Measurements from ENCODE around the gene TIAM2.
"Not testable (repeated sequence)": the region's sequence is repeated elsewhere in the genome, so short reads cannot be mapped to it uniquely, and the experiment has no call there.

TIAM2 gene

GRCh38 chr6:155263373-155264063 is 268.4 kb downstream of the TIAM2 start, which contains the start of gene CLDN20:
TSS of gene CLDN20 (plus strand) at chr6:155264013. CDS start at chr6:155275720, 11,707 bp downstream.
- Histone ChIP-seq H3K9me3 (ENCODE audit: control insufficient read depth, insufficient read depth, low read length) (no peaks in the 10 kb centered on the region), H3K9ac (ENCODE audit: low read depth, low read length) (no peak within 1 kb of the TSS), H3K27ac (ENCODE audit: low read depth, low read length) (peak within 1 kb of the TSS; percentile 79), H3K4me1 (ENCODE audit: control insufficient read depth, insufficient read depth, low read length) (peaks cover 41% of the 10 kb centered on the region), H3K27me3 (ENCODE audit: control insufficient read depth, insufficient read depth, low read length) (no peaks in the 10 kb centered on the region), H3K36me3 (ENCODE audit: control insufficient read depth, insufficient read depth, low read length) (peaks cover 32% of the 10 kb centered on the region), H3K4me3 (ENCODE audit: low read depth, low read length) (no peak within 1 kb of the TSS)

- H3K4me3 ChIP-seq (ENCODE audit: low read depth, low read length) = no peak overlapping the region
- no peaks in the 10 kb centered on the region for H3K9me3 ChIP-seq (ENCODE audit: control insufficient read depth, insufficient read depth, low read length)
- peaks cover 19% of the 10 kb centered on the region for H3K36me3 ChIP-seq (ENCODE audit: control insufficient read depth, insufficient read depth, low read length)
- no peaks in the 10 kb centered on the region for H3K27me3 ChIP-seq (ENCODE audit: control insufficient read depth, insufficient read depth, low read length)
- peak overlapping the region; percentile 79 for H3K27ac ChIP-seq (ENCODE audit: low read depth, low read length)
- H3K4me1 ChIP-seq (ENCODE audit: control insufficient read depth, insufficient read depth, low read length) = peaks cover 45% of the 10 kb centered on the region
- H3K9ac ChIP-seq (ENCODE audit: low read depth, low read length) = no peak overlapping the region
These were observed 269.7 kb downstream of the TIAM2 start for GRCh38 chr6:155264693-155265320.

- Histone ChIP-seq H3K4me3 (ENCODE audit: low read depth, low read length) (no peak overlapping the region), H3K27ac (ENCODE audit: low read depth, low read length) (no peak overlapping the region), H3K9ac (ENCODE audit: low read depth, low read length) (no peak overlapping the region), H3K9me3 (ENCODE audit: control insufficient read depth, insufficient read depth, low read length) (no peaks in the 10 kb centered on the region), H3K27me3 (ENCODE audit: control insufficient read depth, insufficient read depth, low read length) (no peaks in the 10 kb centered on the region), H3K36me3 (ENCODE audit: control insufficient read depth, insufficient read depth, low read length) (peaks cover 7% of the 10 kb centered on the region), H3K4me1 (ENCODE audit: control insufficient read depth, insufficient read depth, low read length) (peaks cover 50% of the 10 kb centered on the region)
These were observed 270.9 kb downstream of the TIAM2 start for GRCh38 chr6:155265843-155266535.

DNA sequence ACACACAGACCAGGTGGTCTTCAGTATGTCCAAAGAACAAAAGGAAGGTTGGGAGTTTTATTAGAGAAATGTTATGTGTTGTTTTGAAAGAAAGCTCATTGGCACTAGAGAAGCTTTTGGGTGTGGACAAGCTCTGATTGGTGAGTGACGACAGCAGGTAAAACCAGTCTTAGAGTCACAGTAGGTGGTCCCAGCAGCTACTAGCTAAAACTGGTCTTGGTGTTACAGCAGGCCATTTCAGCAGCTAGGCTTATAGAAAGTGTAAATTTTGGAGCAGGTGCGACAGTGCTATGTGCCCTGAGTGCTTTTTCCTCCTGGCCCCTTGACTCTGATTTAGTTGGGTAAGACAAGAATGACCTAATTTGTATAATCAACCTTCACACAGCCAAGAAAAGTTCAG is 272.3 kb downstream of the TIAM2 start:
- Histone ChIP-seq H3K27me3 (ENCODE audit: control insufficient read depth, insufficient read depth, low read length) (no peaks in the 10 kb centered on the region), H3K9me3 (ENCODE audit: control insufficient read depth, insufficient read depth, low read length) (no peaks in the 10 kb centered on the region), H3K36me3 (ENCODE audit: control insufficient read depth, insufficient read depth, low read length) (peaks cover 12% of the 10 kb centered on the region), H3K9ac (ENCODE audit: low read depth, low read length) (no peak overlapping the region), H3K4me1 (ENCODE audit: control insufficient read depth, insufficient read depth, low read length) (peaks cover 45% of the 10 kb centered on the region), H3K27ac (ENCODE audit: low read depth, low read length) (peak overlapping the region; percentile 66), H3K4me3 (ENCODE audit: low read depth, low read length) (no peak overlapping the region)

DNA sequence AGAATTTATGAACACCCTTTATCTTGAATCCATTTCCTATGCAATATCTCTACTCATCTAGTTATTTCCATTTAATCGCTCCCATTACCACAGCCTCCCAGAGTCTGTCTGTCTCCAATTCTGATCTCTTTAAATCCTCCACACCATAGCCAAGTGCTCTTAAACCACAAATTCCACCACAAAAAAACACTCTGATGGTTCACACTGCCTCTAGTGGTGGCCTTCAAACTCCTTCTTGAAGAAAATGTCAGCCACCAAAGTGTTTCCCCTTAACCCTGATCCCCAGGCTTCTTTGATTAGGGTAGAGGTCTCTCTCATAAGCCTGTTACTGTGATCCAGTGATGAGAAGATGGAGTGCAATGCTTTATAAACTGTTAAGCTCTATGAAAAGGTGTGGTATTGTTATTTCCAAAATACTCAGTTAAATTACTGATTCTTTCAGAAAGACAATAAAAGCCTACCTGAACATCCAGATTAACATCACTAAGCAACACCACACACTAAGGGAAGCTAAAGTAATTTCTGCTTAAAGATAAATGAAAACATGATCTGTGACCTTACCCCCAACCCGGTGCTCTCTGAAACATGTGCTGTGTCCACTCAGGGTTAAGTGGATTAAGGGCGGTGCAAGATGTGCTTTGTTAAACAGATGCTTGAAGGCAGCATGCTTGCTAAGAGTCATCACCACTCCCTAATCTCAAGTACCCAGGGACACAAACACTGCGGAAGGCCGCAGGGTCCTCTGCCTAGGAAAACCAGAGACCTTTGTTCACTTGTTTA is 273.2 kb downstream of the TIAM2 start:
- Histone ChIP-seq H3K27ac (ENCODE audit: low read depth, low read length) (peak overlapping the region; percentile 93), H3K4me3 (ENCODE audit: low read depth, low read length) (0 out of 2 replicates have a peak overlapping the region, but pooled peaks have one; percentile 24), H3K4me1 (ENCODE audit: control insufficient read depth, insufficient read depth, low read length) (peaks cover 51% of the 10 kb centered on the region), H3K36me3 (ENCODE audit: control insufficient read depth, insufficient read depth, low read length) (peaks cover 17% of the 10 kb centered on the region)
- not testable (repeated sequence) for H3K9me3 ChIP-seq (ENCODE audit: control insufficient read depth, insufficient read depth, low read length); H3K9ac ChIP-seq (ENCODE audit: low read depth, low read length); H3K27me3 ChIP-seq (ENCODE audit: control insufficient read depth, insufficient read depth, low read length)

DNA sequence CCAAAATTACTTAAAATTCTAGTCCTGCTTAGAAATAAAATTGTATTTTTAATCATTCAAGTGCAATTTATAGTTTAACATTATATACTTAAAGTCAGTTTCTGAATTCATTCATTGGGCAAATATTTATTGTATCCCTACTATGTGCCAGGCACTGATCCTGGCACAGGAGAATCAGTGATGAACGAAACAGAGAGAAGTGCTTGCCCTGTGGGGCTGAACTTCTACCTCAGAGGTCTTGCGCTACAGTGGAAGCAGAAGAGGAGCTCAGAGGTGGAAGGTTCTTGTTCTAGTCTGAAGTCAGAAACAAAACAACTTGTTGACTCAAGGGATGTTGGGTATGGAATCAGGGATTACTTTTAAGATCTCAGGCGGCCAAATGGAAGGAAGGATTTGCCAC is 274.6 kb downstream of the TIAM2 start:
- H3K9ac ChIP-seq (ENCODE audit: low read depth, low read length) = no peak overlapping the region
- H3K4me1 ChIP-seq (ENCODE audit: control insufficient read depth, insufficient read depth, low read length) = peaks cover 57% of the 10 kb centered on the region
- H3K4me3 ChIP-seq (ENCODE audit: low read depth, low read length) = no peak overlapping the region
- no peaks in the 10 kb centered on the region for H3K9me3 ChIP-seq (ENCODE audit: control insufficient read depth, insufficient read depth, low read length)
- no peaks in the 10 kb centered on the region for H3K27me3 ChIP-seq (ENCODE audit: control insufficient read depth, insufficient read depth, low read length)
- peak overlapping the region; percentile 44 for H3K27ac ChIP-seq (ENCODE audit: low read depth, low read length)
- peaks cover 17% of the 10 kb centered on the region for H3K36me3 ChIP-seq (ENCODE audit: control insufficient read depth, insufficient read depth, low read length)

- no peak overlapping the region for H3K9ac ChIP-seq (ENCODE audit: low read depth, low read length)
- no peak overlapping the region for H3K4me3 ChIP-seq (ENCODE audit: low read depth, low read length)
- no peaks in the 10 kb centered on the region for H3K27me3 ChIP-seq (ENCODE audit: control insufficient read depth, insufficient read depth, low read length)
- peaks cover 51% of the 10 kb centered on the region for H3K4me1 ChIP-seq (ENCODE audit: control insufficient read depth, insufficient read depth, low read length)
- peaks cover 22% of the 10 kb centered on the region for H3K36me3 ChIP-seq (ENCODE audit: control insufficient read depth, insufficient read depth, low read length)
- no peaks in the 10 kb centered on the region for H3K9me3 ChIP-seq (ENCODE audit: control insufficient read depth, insufficient read depth, low read length)
- H3K27ac ChIP-seq (ENCODE audit: low read depth, low read length) = no peak overlapping the region
These were observed 275.5 kb downstream of the TIAM2 start for GRCh38 chr6:155270561-155271091.

DNA sequence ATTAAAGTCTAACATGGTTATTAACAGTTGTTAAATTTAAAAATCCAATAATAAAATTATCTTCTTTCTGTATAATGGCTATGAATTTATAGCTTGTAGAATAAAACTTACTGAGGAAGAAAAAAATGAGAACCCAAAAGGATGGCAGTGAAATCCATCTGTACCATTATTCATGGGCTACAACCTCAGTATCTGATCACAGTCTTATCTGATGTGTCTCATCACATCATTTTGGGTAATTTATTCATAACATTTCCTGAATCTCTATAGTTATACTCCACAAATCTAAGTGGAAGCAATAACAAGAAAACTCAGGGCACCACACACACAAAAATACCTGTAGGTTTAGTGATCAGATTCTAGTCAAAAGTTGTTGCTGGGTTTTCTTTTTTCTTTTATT is 276.0 kb downstream of the TIAM2 start:
- Histone ChIP-seq H3K36me3 (ENCODE audit: control insufficient read depth, insufficient read depth, low read length) (peaks cover 27% of the 10 kb centered on the region), H3K4me1 (ENCODE audit: control insufficient read depth, insufficient read depth, low read length) (peaks cover 51% of the 10 kb centered on the region), H3K4me3 (ENCODE audit: low read depth, low read length) (no peak overlapping the region), H3K27ac (ENCODE audit: low read depth, low read length) (no peak overlapping the region), H3K9ac (ENCODE audit: low read depth, low read length) (no peak overlapping the region), H3K27me3 (ENCODE audit: control insufficient read depth, insufficient read depth, low read length) (no peaks in the 10 kb centered on the region), H3K9me3 (ENCODE audit: control insufficient read depth, insufficient read depth, low read length) (no peaks in the 10 kb centered on the region)

GRCh38 chr6:155272353-155273232 is 277.5 kb downstream of the TIAM2 start:
- H3K27ac ChIP-seq (ENCODE audit: low read depth, low read length) = peak overlapping the region; percentile 82
- H3K4me3 ChIP-seq (ENCODE audit: low read depth, low read length) = no peak overlapping the region
- H3K9ac ChIP-seq (ENCODE audit: low read depth, low read length) = peak overlapping the region; percentile 16; the same call in 1 of the 2 replicates
- H3K9me3 ChIP-seq (ENCODE audit: control insufficient read depth, insufficient read depth, low read length) = no peaks in the 10 kb centered on the region
- H3K36me3 ChIP-seq (ENCODE audit: control insufficient read depth, insufficient read depth, low read length) = peaks cover 30% of the 10 kb centered on the region
- peaks cover 49% of the 10 kb centered on the region for H3K4me1 ChIP-seq (ENCODE audit: control insufficient read depth, insufficient read depth, low read length)
- H3K27me3 ChIP-seq (ENCODE audit: control insufficient read depth, insufficient read depth, low read length) = no peaks in the 10 kb centered on the region

DNA sequence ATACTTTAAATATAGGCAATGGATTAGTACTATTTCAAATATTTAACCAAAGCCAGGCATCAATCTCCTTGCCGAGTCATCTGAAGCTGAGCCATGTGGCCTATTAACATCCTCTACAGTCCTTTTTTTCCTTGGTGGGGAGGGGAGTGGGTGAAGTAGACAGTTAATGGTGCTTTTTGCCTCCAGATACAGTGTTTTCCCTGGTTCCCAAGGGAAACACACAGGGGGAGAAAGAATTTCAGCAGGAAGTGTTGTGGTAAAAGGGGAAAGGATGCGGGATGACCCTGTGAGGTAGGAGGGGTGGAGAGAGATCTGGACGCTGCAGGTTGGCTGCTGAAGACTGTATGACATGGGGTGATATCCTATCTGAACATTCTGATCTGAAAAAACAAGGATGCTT is 278.3 kb downstream of the TIAM2 start:
- Histone ChIP-seq H3K27me3 (ENCODE audit: control insufficient read depth, insufficient read depth, low read length) (no peaks in the 10 kb centered on the region), H3K4me1 (ENCODE audit: control insufficient read depth, insufficient read depth, low read length) (peaks cover 41% of the 10 kb centered on the region), H3K9me3 (ENCODE audit: control insufficient read depth, insufficient read depth, low read length) (no peaks in the 10 kb centered on the region), H3K36me3 (ENCODE audit: control insufficient read depth, insufficient read depth, low read length) (peaks cover 33% of the 10 kb centered on the region), H3K9ac (ENCODE audit: low read depth, low read length) (peak overlapping the region; percentile 16; the same call in 1 of the 2 replicates), H3K4me3 (ENCODE audit: low read depth, low read length) (no peak overlapping the region), H3K27ac (ENCODE audit: low read depth, low read length) (peak overlapping the region; percentile 82)

Data from HUES48 (cell line).